ENCODE measurements around the gene HS3ST2.

HS3ST2 gene

GRCh38 chr16:22932032-22932771, 118.2 kb downstream of the HS3ST2 start:
- Histone ChIP-seq H3K36me3 (ENCODE audit: insufficient read depth, low read length) (no peaks in the 10 kb centered on the region), H3K4me3 (ENCODE audit: low read depth in 1 of 2, low read length in 2 of 2) (no peak overlapping the region), H2AFZ (ENCODE audit: low read depth, low read length) (no peak overlapping the region), H3K27me3 (ENCODE audit: insufficient read depth, low read length, poor library complexity) (peaks cover 14% of the 10 kb centered on the region), H3K9me3 (ENCODE audit: insufficient read depth, low read length, severe bottlenecking) (no peaks in the 10 kb centered on the region), H3K79me2 (ENCODE audit: insufficient read depth, low read length) (no peaks in the 10 kb centered on the region), H3K9ac (ENCODE audit: low read depth, low read length) (no peak overlapping the region), H4K20me1 (ENCODE audit: insufficient read depth, low read length) (no peaks in the 10 kb centered on the region), H3K4me2 (ENCODE audit: insufficient read depth, low read length) (no peak overlapping the region), H3K4me1 (ENCODE audit: insufficient read depth, low read length) (no peaks in the 10 kb centered on the region), H3K27ac (ENCODE audit: low read length) (no peak overlapping the region)
- DNase-seq, result no peak
- ATAC-seq (ENCODE audit: insufficient read depth, low read depth), result no peak
- TF ChIP-seq CTCF (IDR thresholded peaks at IDR 0.05; ENCODE audit: borderline replicate concordance, extremely low read depth, low read length, poor library complexity, severe bottlenecking) (no peak), EZH2 (IDR thresholded peaks at IDR 0.05; ENCODE audit: borderline replicate concordance, low read depth, low read length, severe bottlenecking) (no peak)

GRCh38 chr16:22933173-22933572, 119.2 kb downstream of the HS3ST2 start:
- H3K79me2 ChIP-seq (ENCODE audit: insufficient read depth, low read length), result no peaks in the 10 kb centered on the region
- no peak overlapping the region for H3K9ac ChIP-seq (ENCODE audit: low read depth, low read length)
- DNase-seq (no peak), ATAC-seq (ENCODE audit: insufficient read depth, low read depth) (no peak)
- H3K36me3 ChIP-seq (ENCODE audit: insufficient read depth, low read length), result no peaks in the 10 kb centered on the region
- TF ChIP-seq CTCF (IDR thresholded peaks at IDR 0.05; ENCODE audit: borderline replicate concordance, extremely low read depth, low read length, poor library complexity, severe bottlenecking), result no peak
- TF ChIP-seq EZH2 (IDR thresholded peaks at IDR 0.05; ENCODE audit: borderline replicate concordance, low read depth, low read length, severe bottlenecking), result no peak
- H3K4me1 ChIP-seq (ENCODE audit: insufficient read depth, low read length), result no peaks in the 10 kb centered on the region
- no peak overlapping the region for H3K4me2 ChIP-seq (ENCODE audit: insufficient read depth, low read length)
- H3K27me3 ChIP-seq (ENCODE audit: insufficient read depth, low read length, poor library complexity), result peaks cover 14% of the 10 kb centered on the region
- H3K27ac ChIP-seq (ENCODE audit: low read length), result no peak overlapping the region
- H2AFZ ChIP-seq (ENCODE audit: low read depth, low read length), result no peak overlapping the region
- H3K4me3 ChIP-seq (ENCODE audit: low read depth in 1 of 2, low read length in 2 of 2), result no peak overlapping the region
- no peaks in the 10 kb centered on the region for H3K9me3 ChIP-seq (ENCODE audit: insufficient read depth, low read length, severe bottlenecking)
- H4K20me1 ChIP-seq (ENCODE audit: insufficient read depth, low read length), result no peaks in the 10 kb centered on the region

DNA sequence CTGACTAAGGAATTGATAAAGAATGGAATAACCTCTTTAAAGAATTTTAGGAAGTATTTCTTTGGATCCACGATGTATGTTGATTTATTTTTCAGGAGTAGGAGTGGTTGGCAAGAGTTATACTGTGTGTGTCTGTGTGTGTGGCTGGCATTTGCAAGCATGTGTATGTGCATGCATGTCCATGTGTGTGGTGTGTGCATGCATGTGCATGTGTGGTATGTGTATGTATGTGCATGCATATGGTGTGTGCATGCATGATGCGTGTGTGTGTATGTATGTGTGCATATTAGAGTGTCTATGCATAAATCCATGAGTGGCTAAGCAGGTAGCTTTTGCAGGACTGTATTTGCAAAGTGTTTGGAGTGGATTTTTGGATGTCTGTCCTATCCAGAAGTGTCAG, 120.8 kb downstream of the HS3ST2 start:
- no peak for TF ChIP-seq CTCF (IDR thresholded peaks at IDR 0.05; ENCODE audit: borderline replicate concordance, extremely low read depth, low read length, poor library complexity, severe bottlenecking)
- no peak for TF ChIP-seq EZH2 (IDR thresholded peaks at IDR 0.05; ENCODE audit: borderline replicate concordance, low read depth, low read length, severe bottlenecking)
- no peaks in the 10 kb centered on the region for H3K79me2 ChIP-seq (ENCODE audit: insufficient read depth, low read length)
- no peaks in the 10 kb centered on the region for H3K4me1 ChIP-seq (ENCODE audit: insufficient read depth, low read length)
- no peak overlapping the region for H2AFZ ChIP-seq (ENCODE audit: low read depth, low read length)
- H4K20me1 ChIP-seq (ENCODE audit: insufficient read depth, low read length), result no peaks in the 10 kb centered on the region
- H3K36me3 ChIP-seq (ENCODE audit: insufficient read depth, low read length), result no peaks in the 10 kb centered on the region
- no peak overlapping the region for H3K9ac ChIP-seq (ENCODE audit: low read depth, low read length)
- H3K4me3 ChIP-seq (ENCODE audit: low read depth in 1 of 2, low read length in 2 of 2), result no peak overlapping the region
- H3K9me3 ChIP-seq (ENCODE audit: insufficient read depth, low read length, severe bottlenecking), result no peaks in the 10 kb centered on the region
- H3K4me2 ChIP-seq (ENCODE audit: insufficient read depth, low read length), result no peak overlapping the region
- no peak for DNase-seq
- H3K27ac ChIP-seq (ENCODE audit: low read length), result no peak overlapping the region
- no peak for ATAC-seq (ENCODE audit: insufficient read depth, low read depth)
- H3K27me3 ChIP-seq (ENCODE audit: insufficient read depth, low read length, poor library complexity), result peaks cover 14% of the 10 kb centered on the region

All from DND-41 (cell line).